GM18508 (cell line): Measurements from ENCODE around the gene MAD1L1.

Experiments
- ATAC-seq: cut with Tn5 transposase; IDR thresholded peaks from one replicate; pipeline ENCODE4 v1.9.1; 2021; ENCODE audit warnings: moderate number of reproducible peaks; ENCODE audit not compliant: insufficient read depth, unreplicated experiment

The MAD1L1 gene

GRCh38 chr7:2145835-2146580 lies 86.7 kb downstream of the MAD1L1 start:
- ATAC-seq = no peak

DNA sequence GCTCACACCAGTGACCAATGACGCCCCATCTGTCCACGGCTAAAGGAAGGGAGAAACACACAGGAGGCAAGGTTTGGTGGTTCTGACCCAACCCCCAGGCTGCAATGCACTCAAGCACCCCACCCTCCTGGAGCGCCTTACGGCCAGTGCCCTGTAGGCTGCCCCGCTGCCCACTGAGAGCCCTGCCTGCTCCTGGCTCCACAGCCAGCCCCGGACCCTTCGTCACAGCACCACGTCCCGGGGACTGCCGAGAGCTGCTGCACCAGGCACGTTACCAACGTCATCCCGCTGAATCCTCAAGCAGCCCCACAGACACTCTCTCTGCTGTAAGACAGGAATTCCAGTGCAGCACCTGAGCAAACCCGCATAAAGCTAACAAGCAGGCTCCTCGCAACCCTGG lies 87.8 kb downstream of the MAD1L1 start:
- ATAC-seq = no peak

DNA sequence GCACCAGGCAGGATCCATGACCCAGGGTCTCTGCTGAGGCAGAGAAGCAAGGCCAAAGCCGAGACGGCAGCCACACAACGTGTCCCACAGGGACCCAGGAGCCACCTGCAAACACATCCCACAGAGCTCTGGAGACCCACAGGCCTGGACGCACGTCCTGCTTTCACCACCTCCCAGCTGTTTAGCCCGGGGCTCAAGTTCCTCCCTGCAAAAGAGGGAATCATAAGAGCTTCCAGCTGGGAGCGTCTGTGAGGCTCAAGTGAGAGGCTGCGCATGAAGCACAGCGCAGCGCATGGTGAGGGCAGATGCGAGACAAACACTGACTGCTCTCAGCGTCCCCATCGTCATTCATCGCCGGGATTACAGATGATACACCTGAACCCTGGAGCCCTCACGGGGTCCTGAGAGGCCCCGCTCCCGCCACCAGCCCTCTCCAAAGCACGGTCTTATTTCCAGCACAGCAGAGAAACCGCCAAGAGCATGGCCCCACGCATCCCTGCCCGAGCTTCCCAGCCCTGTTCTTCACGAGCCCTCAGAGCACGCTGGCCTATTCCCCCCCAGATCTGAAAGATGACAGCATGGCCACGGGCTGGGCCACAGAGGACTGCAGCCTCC lies 88.7 kb downstream of the MAD1L1 start:
- no peak for ATAC-seq

- ATAC-seq = no peak
Measured at GRCh38 chr7:2143450-2143849, 89.3 kb downstream of the MAD1L1 start.

GRCh38 chr7:2142386-2142785 lies 90.4 kb downstream of the MAD1L1 start:
- no peak for ATAC-seq

- no peak for ATAC-seq
Measured at GRCh38 chr7:2141651-2142050, 91.1 kb downstream of the MAD1L1 start.

DNA sequence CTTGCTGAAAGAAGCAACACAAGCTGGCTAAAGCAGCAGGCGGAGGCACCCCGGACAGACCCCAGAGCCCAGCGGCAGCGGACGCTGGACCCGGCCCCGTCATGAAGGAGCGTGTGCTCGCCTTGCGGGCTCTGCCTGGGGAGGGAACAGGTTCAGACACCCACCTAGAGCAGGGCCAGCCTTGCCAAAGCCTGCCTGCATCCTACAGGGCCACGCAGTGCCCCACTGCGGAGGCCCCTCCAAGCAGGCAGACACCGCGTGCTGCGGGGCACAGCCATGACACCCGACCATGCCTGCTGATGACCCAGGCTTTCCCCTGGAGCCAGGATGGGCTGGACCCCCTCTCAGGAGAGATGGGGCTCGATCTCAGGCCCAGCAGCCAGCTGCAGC lies 91.7 kb downstream of the MAD1L1 start:
- ATAC-seq = no peak

- no peak for ATAC-seq
Measured at GRCh38 chr7:2140216-2141020, 92.3 kb downstream of the MAD1L1 start.

DNA sequence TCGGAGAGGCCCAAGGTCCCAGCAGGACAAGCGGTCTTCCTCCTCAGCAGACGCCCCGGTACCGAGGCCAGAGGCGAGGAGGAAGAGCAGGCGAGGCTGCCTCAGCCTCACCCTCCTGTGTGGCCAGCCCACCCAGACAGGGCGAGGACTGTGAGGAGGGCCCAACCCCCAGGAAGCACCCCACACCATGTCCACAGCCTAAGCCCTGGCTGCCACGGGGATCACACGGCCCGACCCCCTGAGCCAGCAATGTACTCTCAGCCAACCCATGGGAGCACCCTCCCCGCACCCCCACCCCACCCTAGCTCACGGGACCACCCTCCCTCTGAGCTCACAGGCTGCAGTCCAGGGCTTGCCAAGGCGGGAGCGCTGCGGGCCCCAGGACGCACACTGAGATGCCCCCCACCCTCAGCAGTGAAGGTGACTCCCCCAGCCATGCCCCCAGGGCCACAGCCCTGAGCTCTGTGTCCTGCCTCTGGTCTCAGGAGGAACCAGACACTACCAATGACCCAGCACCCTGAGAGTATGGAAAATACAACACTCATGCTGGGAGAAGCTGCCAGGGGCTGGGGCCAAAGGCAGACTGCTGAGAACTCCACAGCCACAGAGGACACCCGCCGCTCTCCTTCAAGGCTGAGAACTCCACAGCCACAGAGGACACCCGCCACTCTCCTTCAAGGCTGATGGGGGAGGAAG lies 93.6 kb downstream of the MAD1L1 start:
- ATAC-seq = no peak

DNA sequence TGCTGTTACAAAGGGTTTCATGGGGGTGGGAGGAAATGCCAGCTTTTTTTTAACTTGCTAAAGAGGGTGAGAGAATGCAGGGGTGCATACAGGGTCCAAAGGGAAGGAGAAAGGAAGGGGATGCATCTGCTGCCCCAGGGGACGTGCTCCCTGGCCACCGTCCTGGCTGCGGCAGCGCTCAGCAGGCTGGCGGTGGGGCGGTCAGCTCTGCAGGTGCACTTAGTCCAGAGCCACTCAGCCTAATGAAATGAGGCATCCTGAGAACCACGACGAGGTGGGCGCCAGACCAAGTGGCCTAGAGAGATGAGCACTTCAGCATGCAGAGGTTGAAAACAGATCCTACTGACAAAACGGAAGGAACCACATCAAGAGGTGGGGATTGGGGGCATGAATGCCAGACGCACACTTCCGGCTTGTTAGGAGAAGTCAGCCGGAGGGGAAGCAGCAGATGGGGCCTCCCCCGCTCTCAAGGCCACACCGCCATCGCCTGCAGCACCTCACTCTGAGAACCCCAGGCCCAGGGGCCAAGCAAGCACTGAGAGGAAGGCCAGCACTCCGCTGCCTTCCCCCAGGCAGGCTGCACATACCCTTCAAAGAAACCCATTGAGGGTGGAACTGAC lies 94.5 kb downstream of the MAD1L1 start:
- no peak for ATAC-seq

- no peak for ATAC-seq
Measured at GRCh38 chr7:2134740-2135139, 98.0 kb downstream of the MAD1L1 start.

GRCh38 chr7:2132243-2132642 lies 100.5 kb downstream of the MAD1L1 start:
- no peak for ATAC-seq

DNA sequence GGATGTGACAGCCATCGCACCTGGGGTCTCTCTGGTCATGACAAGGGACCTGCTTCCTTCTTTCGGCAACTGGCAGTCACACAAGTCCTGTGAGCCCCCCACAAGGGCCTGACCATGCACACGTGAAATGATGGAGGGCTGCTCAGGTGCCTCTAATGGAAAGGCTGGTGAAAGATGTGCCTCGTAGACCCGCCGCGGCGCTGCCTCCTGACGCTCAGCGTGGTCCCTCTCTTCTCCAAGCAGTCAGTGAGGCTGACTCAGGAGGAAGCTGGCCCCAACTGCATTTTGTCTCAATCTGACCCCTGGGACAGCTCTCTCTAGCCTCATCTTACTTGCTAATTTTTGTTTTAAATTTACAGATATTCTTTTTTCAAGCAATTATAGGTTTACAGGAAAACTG lies 100.9 kb downstream of the MAD1L1 start:
- no peak for ATAC-seq

DNA sequence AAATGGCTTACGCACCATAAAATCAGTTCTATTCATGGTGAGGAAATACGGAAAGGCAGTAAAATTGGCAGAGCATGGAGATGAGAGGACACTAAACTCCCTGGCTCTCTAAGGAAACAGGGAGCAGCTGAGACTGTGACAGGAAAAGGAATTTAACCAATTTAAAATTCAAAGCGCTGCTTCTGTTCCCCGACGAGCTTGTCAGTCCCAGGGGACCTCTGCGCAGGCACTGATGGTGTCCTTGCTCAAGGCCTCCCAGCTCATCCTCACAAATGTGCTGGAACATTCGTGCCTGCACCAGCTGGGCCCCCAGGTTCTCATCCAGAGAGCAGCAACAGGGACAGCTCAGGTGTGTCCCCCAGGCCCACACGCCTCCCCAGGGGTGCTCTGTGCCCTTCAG lies 101.4 kb downstream of the MAD1L1 start:
- ATAC-seq = no peak

DNA sequence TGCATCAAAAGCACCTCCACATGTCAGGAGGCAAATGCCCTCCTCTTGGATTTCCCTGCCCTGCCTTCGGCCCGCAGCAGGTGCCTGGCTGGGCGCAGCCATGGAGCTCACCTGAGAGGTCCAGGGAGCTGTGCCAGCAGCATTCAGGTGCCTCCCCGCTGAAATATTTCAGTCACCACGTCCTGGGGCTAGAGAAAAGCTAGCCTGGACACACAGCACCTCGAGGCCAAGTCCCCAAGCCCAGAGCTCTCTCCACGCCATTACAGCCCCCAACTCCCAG lies 102.7 kb downstream of the MAD1L1 start:
- no peak for ATAC-seq

DNA sequence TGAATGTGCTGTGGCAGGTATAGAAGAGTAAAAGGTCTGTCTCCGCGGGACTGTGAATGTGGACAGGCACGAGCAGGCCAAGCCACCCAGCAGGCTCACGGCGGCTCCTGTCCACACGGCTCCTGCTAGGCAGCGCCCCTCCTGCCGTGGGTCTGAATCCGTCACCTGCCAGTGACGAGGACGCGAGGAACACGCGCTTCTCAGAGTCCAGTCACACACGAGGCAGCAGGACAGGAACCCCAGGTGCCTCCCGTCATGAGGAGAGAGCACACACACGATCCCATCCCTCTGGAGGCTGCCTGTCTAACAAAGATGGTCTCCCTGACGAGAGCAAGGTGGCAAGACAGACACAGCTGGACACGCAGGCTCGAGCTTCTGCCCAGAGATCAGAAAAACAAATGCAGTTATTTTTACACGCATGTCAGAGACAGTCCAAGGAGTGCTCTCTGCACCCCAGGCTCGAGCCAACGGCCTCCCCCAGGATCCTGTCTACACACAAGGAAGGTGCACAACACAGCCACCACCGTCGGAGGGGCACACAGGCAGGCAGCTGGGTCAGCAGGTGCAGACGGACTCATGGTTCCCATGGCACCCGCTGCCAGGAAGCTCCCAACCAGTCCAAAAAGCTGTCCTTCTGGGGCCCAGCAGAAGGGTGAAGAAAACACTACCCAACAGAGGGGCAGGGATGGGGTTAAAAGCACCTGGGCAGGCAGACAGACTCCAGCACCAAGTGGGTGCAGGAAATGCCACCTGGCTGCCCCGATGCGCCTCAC lies 103.2 kb downstream of the MAD1L1 start:
- ATAC-seq = no peak

DNA sequence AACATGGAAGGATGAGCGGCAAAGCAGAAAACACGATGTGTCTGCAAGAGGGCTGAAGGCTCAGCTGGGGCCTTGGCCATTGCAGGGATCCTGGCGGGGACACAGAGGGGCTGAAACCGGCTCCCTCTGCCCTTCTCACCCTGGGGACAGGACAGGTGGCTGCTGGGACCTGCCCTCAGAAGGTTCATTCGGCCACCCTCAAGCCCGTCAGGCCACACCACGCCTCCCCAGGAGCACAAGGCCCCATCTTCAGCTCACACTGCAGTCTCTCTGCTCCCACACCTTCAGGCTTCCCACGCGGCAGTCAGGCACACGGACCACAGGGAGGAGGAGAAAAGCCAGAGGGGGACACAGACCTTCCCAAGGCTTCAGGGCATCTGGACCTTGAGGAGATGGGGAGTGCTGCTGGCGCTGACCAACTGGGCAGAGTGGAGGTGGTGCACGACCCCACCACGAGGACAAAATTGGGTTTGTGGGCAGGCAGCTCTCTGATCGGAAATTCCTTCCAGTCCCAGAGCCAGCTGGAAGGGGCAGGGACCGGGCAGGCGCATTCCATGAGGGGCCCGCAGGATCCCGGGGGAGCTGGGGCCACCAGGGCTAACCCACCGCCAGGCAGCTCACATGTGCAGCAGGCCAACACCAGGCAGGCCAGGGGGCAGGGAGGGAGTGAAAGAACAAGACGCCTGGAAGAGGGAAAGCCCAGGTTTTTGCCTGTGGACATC lies 104.0 kb downstream of the MAD1L1 start:
- no peak for ATAC-seq

DNA sequence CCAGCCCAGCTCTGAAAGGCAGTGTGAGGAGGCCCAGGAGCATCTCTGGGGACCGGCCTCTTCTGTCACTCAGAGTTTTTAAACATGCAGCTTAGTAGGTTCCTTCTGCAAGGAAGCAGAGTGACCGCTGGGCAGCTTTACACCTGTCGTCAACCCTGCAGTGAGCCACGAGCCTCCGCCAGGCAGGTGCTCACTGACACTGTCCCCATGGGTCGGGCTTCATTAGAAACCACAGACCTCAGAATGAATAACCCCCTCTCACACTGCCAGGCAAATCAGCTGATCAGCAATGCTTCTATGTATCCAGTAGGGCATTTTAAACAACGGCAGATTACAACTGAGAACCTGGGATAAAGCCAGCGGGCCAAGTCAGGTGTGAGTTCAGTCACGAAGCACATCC lies 106.1 kb downstream of the MAD1L1 start:
- no peak for ATAC-seq

GRCh38 chr7:2125931-2126330 lies 106.8 kb downstream of the MAD1L1 start:
- ATAC-seq = no peak
